GM21367 (cell line): ENCODE measurements around the gene RNU6-1.

ENCODE experiments used
- ATAC-seq: cut with Tn5 transposase; IDR thresholded peaks from one replicate; pipeline ENCODE4 v1.9.1; 2021; ENCODE audit not compliant: unreplicated experiment

RNU6-1 gene

GRCh38 chr15:67839929-67840748 lies at the start of gene RNU6-1:
TSS of gene RNU6-1 (minus strand) at chr15:67840045.
- ATAC-seq: peak; percentile 67

GRCh38 chr15:67887776-67888175 lies 47.9 kb upstream of the RNU6-1 start:
- no peak for ATAC-seq

- no peak for ATAC-seq
These were observed 46.0 kb upstream of the RNU6-1 start for GRCh38 chr15:67885861-67886260.

- no peak for ATAC-seq
These were observed 45.3 kb upstream of the RNU6-1 start for GRCh38 chr15:67885175-67885523.

- ATAC-seq: peak; percentile 37
These were observed 44.8 kb upstream of the RNU6-1 start for GRCh38 chr15:67884514-67885174.

- ATAC-seq: no peak
These were observed 44.2 kb upstream of the RNU6-1 start for GRCh38 chr15:67884009-67884408.

GRCh38 chr15:67883234-67883773 lies 43.5 kb upstream of the RNU6-1 start:
- no peak for ATAC-seq

GRCh38 chr15:67882487-67883233 lies 42.8 kb upstream of the RNU6-1 start:
- no peak for ATAC-seq

- no peak for ATAC-seq
These were observed 40.9 kb upstream of the RNU6-1 start for GRCh38 chr15:67880651-67881182.

- ATAC-seq: no peak
These were observed 39.7 kb upstream of the RNU6-1 start for GRCh38 chr15:67879440-67880129.

- no peak for ATAC-seq
These were observed 38.9 kb upstream of the RNU6-1 start for GRCh38 chr15:67878712-67879206.

- ATAC-seq: no peak
These were observed 33.9 kb upstream of the RNU6-1 start for GRCh38 chr15:67873777-67874176.

GRCh38 chr15:67870868-67871408 lies 31.1 kb upstream of the RNU6-1 start:
- no peak for ATAC-seq

GRCh38 chr15:67869701-67870100 lies 29.9 kb upstream of the RNU6-1 start:
- ATAC-seq: no peak

- no peak for ATAC-seq
These were observed 25.9 kb upstream of the RNU6-1 start for GRCh38 chr15:67865766-67866165.

GRCh38 chr15:67865331-67865730 lies 25.5 kb upstream of the RNU6-1 start:
- ATAC-seq: no peak

GRCh38 chr15:67863442-67863987 lies 23.7 kb upstream of the RNU6-1 start:
- ATAC-seq: peak; percentile 71

GRCh38 chr15:67862750-67863441 lies 23.1 kb upstream of the RNU6-1 start:
- ATAC-seq: no peak

GRCh38 chr15:67861983-67862382 lies 22.1 kb upstream of the RNU6-1 start:
- no peak for ATAC-seq
